NCI-H345 treated with DMSO at 0.1 percent for 48 hours (cell line): ENCODE measurements around the gene APOBEC3F.
"Not testable (repeated sequence)": the region's sequence is repeated elsewhere in the genome, so short reads cannot be mapped to it uniquely, and the experiment has no call there.

Experiments
- DNase-seq: peaks from one replicate; lab custom pipeline; 2025; ENCODE audit not compliant: unreplicated experiment; lab: John Stamatoyannopoulos, UW

Gene APOBEC3F

DNA sequence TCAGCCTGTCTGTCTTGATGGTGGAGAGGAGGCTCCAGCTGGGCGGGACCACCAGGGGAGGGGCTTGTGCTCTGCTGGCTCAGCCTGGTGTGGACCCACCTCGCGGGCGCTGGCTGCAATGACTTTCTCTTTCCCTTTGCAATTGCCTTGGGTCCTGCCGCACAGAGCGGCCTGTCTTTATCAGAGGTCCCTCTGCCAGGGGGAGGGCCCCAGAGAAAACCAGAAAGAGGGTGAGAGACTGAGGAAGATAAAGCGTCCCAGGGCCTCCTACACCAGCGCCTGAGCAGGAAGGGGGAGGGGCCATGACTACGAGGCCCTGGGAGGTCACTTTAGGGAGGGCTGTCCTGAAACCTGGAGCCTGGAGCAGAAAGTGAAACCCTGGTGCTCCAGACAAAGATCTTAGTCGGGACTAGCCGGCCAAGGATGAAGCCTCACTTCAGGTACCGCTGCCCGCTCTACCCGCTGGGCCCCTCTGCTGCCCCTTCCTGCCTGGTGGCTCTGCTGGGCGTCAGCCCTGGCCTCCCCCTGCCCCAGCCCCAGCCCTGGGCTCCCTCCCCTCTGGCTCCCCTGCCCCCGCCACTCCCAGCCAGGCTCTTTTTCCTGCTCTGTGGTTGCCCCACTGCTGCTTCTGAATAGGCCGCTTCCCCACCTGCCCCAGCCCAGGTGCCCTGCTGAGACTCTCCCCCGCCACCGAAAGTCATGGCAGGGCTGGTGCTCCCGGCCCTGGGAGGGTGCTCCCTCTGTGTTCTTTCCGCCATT, at the start of gene APOBEC3F:
TSS of gene APOBEC3F (plus strand) at position 327 of the 759 bp plus-strand sequence. CDS start at position 424, 97 bp downstream.
- DNase-seq: not testable (repeated sequence)

GRCh38 chr22:38992871-38993371, 47.7 kb upstream of the APOBEC3F start:
- not testable (repeated sequence) for DNase-seq

GRCh38 chr22:38996105-38996504, 44.6 kb upstream of the APOBEC3F start:
- no peak for DNase-seq

DNA sequence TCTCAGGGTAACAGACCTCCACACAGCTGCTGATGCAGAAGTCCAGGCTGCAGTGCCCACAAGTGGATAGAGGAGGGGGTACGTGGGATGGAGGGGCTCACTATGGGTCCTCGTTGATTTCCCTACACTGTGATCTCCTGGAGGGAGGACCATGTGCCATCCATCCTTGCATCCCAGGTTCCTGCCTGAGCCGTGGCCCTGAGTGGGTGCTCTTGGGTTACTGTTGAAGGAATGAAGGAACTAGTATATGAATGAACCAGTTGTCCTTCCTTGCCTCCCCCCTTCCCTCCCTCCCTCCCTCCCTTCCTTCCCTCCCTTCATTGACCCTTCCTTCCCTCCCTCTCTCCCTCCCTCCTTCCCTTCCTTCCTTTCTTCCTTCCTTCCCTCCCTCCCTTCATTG, 43.1 kb upstream of the APOBEC3F start:
- DNase-seq: no peak

DNA sequence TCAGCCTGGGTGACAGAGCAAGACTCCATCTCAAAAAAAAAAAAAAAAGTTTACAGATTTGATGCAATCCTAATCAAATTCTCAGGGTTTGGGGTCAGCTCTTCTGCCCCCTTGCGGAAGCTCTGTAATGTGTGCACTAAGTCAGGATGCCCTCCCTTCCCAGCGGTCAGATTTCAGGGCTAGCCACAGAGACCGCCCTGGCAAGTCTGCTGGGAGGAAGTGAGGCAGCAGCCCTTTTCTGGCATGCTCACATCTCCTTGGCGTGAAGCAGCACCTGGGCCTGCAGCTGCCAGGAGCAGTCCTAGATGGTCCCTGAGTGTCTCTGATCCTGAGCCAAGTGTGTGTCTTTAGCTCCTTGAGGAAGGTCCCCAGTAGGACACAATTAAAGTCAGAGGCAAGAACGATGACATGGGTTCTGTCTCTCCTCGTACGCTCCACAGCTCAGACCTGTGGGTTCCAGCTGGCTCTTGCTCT, 37.5 kb upstream of the APOBEC3F start:
- no peak for DNase-seq

DNA sequence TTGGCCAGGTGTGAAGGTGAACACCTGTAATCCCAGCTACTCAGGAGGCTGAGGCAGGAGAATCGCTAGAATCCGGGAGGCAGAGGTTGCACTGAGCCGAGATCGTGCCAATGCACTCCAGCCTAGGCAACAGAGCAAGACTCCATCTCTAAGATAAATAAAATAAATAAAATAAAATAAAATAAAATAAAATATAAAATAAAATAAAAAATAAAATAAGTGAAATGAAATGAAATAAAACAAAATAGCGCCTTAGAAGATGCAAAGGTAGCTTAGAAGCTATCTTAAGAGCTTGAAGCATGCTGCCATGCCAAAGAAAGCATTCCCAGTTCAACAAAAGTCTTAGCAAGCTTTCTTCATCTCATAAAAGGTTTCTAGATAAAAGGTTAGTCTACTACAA, 33.5 kb upstream of the APOBEC3F start:
- no peak for DNase-seq

GRCh38 chr22:39008271-39008850, 32.3 kb upstream of the APOBEC3F start:
- not testable (repeated sequence) for DNase-seq

- DNase-seq: no peak
Observed at GRCh38 chr22:39010946-39011345, 29.7 kb upstream of the APOBEC3F start.

DNA sequence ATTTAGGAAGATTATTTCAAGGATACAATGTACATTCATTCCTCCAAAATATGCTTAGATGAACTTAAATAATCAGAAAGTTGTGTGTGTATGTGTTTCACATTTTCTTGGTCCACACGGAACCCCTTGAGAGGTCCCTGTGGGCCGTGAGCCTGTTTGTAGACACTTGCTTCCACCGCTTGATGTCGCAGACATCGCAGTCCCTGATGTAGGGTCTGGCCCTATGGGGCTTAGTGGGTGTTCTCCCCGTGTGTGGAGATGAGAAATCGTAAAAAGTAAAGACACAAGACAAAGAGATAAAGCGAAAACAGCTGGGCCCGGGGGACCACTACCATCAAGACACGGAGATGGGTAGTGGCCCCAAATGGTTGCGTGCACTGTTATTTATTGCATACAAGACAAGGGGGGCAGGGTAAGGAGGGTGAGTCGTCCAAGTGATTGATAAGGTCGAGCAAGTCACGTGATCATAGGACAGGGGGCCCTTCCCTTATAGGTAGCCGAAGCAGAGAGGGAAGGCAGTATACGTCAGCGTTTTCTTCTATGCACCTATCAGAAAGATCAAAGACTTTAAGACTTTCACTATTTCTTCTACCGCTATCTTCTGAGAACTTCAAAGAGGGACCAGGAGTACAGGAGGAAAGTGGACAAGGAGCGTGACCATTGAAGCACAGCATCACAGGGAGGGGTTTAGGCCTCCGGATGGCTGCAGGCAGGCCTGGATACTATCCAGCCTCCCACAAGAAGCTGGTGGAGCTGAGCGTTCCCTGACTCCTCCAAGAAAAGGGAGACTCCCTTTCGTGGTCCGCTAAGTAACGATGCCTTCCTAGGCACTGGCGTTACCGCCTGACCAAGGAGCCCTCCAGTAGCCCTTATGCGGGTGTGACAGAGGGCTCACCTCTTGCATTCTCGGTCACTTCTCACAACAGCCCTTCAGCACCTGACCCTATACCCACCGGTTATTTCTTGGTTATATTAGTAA, 27.8 kb upstream of the APOBEC3F start:
- DNase-seq: no peak

DNA sequence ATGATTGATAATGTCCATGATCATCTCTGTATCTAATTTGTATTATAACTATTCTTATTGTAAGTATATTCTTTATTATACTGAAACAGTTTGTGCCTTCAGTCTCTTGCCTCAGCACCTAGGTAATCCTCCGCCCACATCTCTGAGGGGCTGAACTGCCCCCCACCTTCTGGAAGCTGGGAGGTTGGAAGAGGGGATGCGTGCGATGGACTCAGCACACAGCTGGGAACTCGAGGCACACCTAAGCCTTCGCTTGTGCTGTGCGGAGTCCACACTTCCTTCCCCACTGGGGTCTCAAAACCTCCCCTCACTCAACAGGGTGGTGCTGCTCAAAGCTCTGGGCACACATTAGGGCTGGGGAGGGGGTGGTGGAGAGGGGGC, 27.1 kb upstream of the APOBEC3F start:
- DNase-seq: not testable (repeated sequence)

- no peak for DNase-seq
Observed at GRCh38 chr22:39013942-39014722, 26.5 kb upstream of the APOBEC3F start, which contains the start of gene APOBEC3C. APOBEC3C (plus strand) TSS chr22:39014257; CDS start chr22:39014363, 106 bp downstream.

DNA sequence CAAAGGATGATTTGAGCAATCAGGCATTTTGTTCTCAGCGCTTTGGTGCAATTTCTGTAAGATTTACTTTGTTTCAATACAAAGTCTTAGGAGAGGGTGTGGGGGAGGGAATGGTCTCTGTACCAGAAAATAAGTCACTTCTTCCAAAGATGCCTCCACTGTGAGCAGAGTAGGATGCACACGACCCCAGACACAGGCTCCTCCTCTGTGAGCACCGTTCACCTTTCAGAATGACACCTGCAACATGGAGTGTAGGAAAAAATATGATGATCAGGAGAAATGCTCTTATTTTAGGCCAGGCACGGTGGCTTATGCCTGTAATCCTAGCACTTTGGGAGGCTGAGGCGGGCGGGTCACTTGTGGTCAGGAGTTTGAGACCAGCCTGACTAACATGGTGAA, 25.9 kb upstream of the APOBEC3F start:
- DNase-seq: not testable (repeated sequence)

GRCh38 chr22:39016592-39016991, 24.1 kb upstream of the APOBEC3F start:
- DNase-seq: no peak

DNA sequence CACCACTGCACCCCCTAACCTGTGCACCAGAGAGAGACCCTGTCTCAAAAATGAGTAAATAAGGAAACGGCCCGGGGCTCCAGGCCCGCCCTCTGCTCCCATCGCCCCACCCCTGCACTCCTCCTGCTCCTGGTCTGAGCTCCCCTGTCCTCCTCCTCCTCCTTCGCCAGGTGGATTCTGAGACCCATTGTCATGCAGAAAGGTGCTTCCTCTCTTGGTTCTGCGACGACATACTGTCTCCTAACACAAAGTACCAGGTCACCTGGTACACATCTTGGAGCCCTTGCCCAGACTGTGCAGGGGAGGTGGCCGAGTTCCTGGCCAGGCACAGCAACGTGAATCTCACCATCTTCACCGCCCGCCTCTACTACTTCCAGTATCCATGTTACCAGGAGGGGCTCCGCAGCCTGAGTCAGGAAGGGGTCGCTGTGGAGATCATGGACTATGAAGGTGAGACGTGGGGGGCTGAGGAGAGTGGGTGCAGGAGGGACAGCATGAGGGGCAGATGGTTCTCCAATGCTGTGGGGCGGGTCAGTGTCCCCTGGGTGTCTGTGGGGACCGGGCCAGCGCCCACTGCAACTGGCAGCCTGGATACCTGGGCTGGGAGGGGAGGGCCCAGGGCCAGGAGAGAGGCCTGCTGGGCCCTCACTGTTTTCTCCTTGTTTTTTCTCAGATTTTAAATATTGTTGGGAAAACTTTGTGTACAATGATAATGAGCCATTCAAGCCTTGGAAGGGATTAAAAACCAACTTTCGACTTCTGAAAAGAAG, 22.9 kb upstream of the APOBEC3F start:
- no peak for DNase-seq

DNA sequence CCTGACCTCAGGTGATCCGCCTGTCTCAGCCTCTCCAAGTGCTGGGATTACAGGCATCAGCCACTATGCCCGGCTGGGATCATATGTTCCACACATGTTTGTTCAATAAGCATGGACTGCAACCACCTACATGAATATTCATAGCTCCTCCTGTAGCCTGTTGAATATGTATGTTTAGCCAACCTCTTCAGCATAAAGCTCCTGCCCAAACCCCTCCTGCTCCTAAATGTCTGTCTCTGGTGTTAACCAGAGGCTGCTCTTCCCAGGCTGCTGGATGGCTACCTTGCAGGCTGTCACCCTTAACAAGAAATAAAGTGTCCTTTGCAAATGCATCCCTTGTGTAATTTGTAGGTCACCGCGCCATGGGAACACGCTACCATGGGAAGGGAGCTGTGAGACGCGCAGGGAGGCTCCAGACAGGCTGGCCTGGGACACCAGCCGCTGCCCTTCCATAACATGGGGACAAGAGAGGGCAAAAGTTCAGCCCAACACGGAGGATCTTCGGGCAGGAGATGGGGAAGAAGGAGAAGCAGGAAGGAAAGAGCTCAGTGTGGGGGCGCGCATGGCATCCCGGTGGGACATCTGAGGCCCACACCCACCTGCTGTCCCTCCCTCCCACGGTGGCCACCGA, 20.5 kb upstream of the APOBEC3F start:
- DNase-seq: not testable (repeated sequence)

DNA sequence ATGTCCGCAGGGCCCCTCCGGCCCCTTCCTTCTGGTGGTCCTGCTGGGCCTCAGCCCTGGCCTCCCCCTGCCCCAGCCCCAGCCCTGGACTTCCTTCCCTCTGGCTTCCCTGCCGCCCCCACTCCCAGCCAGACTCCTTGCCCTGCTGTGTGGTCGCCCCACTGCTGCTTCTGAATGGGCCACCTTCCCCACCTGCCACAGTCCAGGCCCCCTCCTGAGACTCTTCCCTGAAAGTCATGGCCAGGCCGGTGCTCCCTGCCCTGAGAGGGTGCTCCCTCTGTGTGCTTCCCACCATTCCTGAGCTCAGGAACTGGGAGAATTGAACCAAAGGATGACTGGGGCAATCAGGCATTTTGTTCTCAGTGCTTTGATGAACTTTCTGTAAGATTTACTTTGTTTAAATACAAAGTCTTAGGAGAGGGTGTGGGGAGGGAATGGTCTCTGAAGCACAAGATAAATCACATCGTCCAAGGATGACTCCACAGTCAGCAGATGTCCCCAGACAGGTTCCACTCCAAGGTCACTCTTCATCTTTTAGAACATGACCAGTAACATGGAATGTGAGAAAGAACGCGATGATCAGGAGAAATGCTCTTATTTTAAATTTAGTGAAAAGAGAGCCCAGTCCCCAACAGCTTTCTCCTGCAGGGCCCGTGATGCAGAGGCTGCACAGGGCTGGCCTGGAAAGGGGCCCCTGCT, 19.0 kb upstream of the APOBEC3F start:
- no peak for DNase-seq

- no peak for DNase-seq
Observed at GRCh38 chr22:39024519-39025308, 15.9 kb upstream of the APOBEC3F start.
